Retinal pigment epithelial cell (primary cell): ENCODE results near the gene GPER1.

Source experiments
- DNase-seq: peaks from one replicate; pipeline ENCODE4 v3.0.0-alpha.2; 2010; ENCODE audit warnings: low read depth
- H3K4me3 ChIP-seq: 2 replicates; pipeline ENCODE4 v1.5.1; 2011; ENCODE audit warnings: mild to moderate bottlenecking, low read length, control low read depth, moderate library complexity
- CTCF ChIP-seq: conservative IDR thresholded peaks from 2 replicates; pipeline ENCODE4 v1.5.1; 2011; ENCODE audit warnings: low read depth, low read length, control low read depth, inconsistent platforms

Gene GPER1

GRCh38 chr7:1099637-1100036 lies 11.7 kb downstream of the GPER1 start:
- no peak for DNase-seq
- TF ChIP-seq CTCF, result no peak
- no peak overlapping the region for H3K4me3 ChIP-seq

- no peak for DNase-seq
- no peak for TF ChIP-seq CTCF
Measured at GRCh38 chr7:1100386-1100785, 12.5 kb downstream of the GPER1 start.

GRCh38 chr7:1100834-1101562 lies 13.1 kb downstream of the GPER1 start:
- TF ChIP-seq CTCF, result no peak
- H3K4me3 ChIP-seq, result no peak overlapping the region
- no peak for DNase-seq

More at GRCh38 chr7:1100386-1100785, 12.5 kb downstream of the GPER1 start:
- H3K4me3 ChIP-seq, result no peak overlapping the region

DNA sequence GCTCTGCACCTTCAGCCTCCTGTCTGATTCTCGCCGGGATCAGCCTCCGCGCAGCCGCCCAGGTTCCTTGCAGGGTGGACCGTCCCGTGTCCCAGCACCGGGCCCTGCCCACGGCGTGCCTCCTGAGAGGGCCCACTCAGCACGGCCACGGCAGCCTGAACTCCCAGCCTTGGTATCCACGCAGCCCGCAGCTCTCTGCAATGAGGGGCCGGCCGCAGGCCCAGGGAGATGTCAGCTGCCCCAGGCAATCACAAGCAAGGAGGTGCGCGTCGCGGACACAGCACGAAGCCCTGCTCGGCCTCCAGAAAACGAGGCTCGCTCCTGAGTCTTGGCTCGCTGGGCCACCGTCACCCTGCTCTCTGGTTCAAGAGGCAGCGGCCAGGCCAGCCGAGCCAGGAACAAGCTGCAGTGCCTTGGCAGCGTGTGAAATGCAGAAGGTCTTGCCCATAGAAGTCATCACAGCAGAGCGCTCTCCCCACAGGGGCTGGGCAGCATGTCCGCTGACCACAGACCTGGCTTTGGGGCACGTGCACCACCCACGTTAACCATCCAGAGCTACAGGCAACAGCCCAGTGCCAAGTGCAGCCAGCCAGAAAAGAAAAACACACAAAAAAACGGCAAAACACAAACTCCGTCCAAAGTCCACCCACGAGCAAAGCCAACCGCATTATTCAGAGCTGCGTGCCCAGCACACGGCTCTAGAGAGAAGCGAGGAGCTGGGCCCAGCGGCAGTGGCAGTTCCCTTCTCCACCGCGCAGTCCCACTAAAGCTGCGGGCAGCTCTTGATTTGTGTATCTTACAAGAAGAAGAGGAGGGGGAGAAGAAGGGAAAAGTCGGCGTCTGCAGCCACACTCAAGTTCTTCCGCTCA lies 13.9 kb downstream of the GPER1 start:
- no peak for DNase-seq
- TF ChIP-seq CTCF, result no peak

GRCh38 chr7:1103009-1103788 lies 15.3 kb downstream of the GPER1 start:
- no peak for DNase-seq
- H3K4me3 ChIP-seq, result no peak overlapping the region
- no peak for TF ChIP-seq CTCF

More for the DNA sequence above, 13.9 kb downstream of the GPER1 start:
- no peak overlapping the region for H3K4me3 ChIP-seq

GRCh38 chr7:1103789-1104515 lies 16.0 kb downstream of the GPER1 start:
- H3K4me3 ChIP-seq, result no peak overlapping the region
- DNase-seq, result no peak

More at GRCh38 chr7:1103789-1104515, 16.0 kb downstream of the GPER1 start:
- TF ChIP-seq CTCF, result no peak
